HUES48 (cell line): ENCODE measurements around the gene LRR1.
A peak's percentile ranks its signal among the peaks of the same experiment; 100 is the strongest.

Experiments used
- H3K27ac ChIP-seq: one replicate; pipeline ENCODE4 v1.7.0; 2013; ENCODE audit warnings: low read depth, low read length, inconsistent platforms
- H3K27me3 ChIP-seq: 2 replicates; pipeline ENCODE4 v1.6.1; 2013; ENCODE audit warnings: mild to moderate bottlenecking, low read length; ENCODE audit not compliant: control insufficient read depth, insufficient read depth
- H3K36me3 ChIP-seq: 2 replicates; pipeline ENCODE4 v1.6.1; 2013; ENCODE audit warnings: low read length; ENCODE audit not compliant: control insufficient read depth, insufficient read depth
- H3K4me1 ChIP-seq: 2 replicates; pipeline ENCODE4 v1.6.1; 2013; ENCODE audit warnings: mild to moderate bottlenecking, low read length; ENCODE audit not compliant: control insufficient read depth, insufficient read depth
- H3K4me3 ChIP-seq: 2 replicates; pipeline ENCODE4 v1.5.1; 2013; ENCODE audit warnings: mild to moderate bottlenecking, low read depth, low read length
- H3K9ac ChIP-seq: 2 replicates; pipeline ENCODE4 v1.6.1; 2013; ENCODE audit warnings: mild to moderate bottlenecking, low read depth, low read length, moderate library complexity
- H3K9me3 ChIP-seq: 2 replicates; pipeline ENCODE4 v1.6.1; 2013; ENCODE audit warnings: low read length; ENCODE audit not compliant: control insufficient read depth, insufficient read depth

Gene LRR1

GRCh38 chr14:49586673-49587460 lies 11.9 kb upstream of the LRR1 start:
- no peak overlapping the region for H3K9ac ChIP-seq
- peak overlapping the region; percentile 75 for H3K27ac ChIP-seq
- H3K4me1 ChIP-seq: peaks cover 19% of the 10 kb centered on the region
- H3K27me3 ChIP-seq: no peaks in the 10 kb centered on the region
- H3K36me3 ChIP-seq: peaks cover 30% of the 10 kb centered on the region
- H3K4me3 ChIP-seq: peak overlapping the region; percentile 49
- no peaks in the 10 kb centered on the region for H3K9me3 ChIP-seq

DNA sequence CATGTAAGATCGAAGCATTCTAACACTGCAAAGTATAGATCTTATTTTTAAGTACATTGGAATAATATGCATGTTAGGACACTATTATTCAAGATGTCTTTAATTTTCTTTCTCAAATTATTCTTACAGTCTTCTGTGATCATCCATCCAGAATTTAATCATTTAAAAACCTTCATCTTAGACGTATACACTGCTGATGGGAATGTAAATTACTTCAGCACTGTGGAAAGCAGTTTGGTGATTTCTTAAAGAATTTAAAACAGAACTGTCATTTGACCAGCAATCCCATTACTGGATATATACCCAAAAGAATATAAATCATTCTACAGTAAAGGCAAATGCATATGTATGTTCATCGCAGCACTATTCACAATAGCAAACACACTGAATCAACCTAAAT lies 9.4 kb upstream of the LRR1 start:
- no peaks in the 10 kb centered on the region for H3K27me3 ChIP-seq
- H3K36me3 ChIP-seq: peaks cover 5% of the 10 kb centered on the region
- H3K9me3 ChIP-seq: no peaks in the 10 kb centered on the region
- H3K27ac ChIP-seq: no peak overlapping the region
- no peak overlapping the region for H3K4me3 ChIP-seq
- no peak overlapping the region for H3K9ac ChIP-seq
- H3K4me1 ChIP-seq: peaks cover 1% of the 10 kb centered on the region

- H3K4me1 ChIP-seq: no peaks in the 10 kb centered on the region
- H3K27ac ChIP-seq: no peak overlapping the region
- H3K4me3 ChIP-seq: no peak overlapping the region
- no peaks in the 10 kb centered on the region for H3K27me3 ChIP-seq
- no peaks in the 10 kb centered on the region for H3K9me3 ChIP-seq
- no peak overlapping the region for H3K9ac ChIP-seq
- no peaks in the 10 kb centered on the region for H3K36me3 ChIP-seq
Measured at GRCh38 chr14:49593016-49593415, 5.7 kb upstream of the LRR1 start.

GRCh38 chr14:49594347-49595091 lies 4.2 kb upstream of the LRR1 start:
- no peaks in the 10 kb centered on the region for H3K9me3 ChIP-seq
- H3K27ac ChIP-seq: no peak overlapping the region
- H3K36me3 ChIP-seq: no peaks in the 10 kb centered on the region
- no peaks in the 10 kb centered on the region for H3K4me1 ChIP-seq
- no peak overlapping the region for H3K4me3 ChIP-seq
- H3K27me3 ChIP-seq: no peaks in the 10 kb centered on the region
- H3K9ac ChIP-seq: no peak overlapping the region

DNA sequence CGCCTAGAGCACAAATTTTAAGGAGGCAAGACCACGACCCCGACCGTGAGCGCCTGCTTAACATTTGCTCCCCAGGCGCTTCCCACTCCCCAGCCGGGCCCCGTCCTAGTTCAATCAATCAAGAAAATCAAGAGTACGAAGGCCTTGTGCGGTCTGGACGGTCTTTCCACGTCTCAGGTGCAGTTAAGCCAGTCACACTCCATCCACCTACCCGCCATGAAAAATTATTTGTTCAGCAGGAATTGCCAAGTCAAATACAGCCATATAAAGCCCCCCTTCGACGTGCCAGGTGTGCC lies 603 bp upstream of the LRR1 start:
- Histone ChIP-seq H3K27me3 (no peaks in the 10 kb centered on the region), H3K27ac (peak overlapping the region; percentile 91), H3K9ac (peak overlapping the region; percentile 95), H3K4me1 (no peaks in the 10 kb centered on the region), H3K9me3 (no peaks in the 10 kb centered on the region), H3K4me3 (peak overlapping the region; percentile 98), H3K36me3 (peaks cover 9% of the 10 kb centered on the region)

GRCh38 chr14:49607583-49607982 lies 8.8 kb downstream of the LRR1 start:
- Histone ChIP-seq H3K9me3 (no peaks in the 10 kb centered on the region), H3K9ac (no peak overlapping the region), H3K36me3 (peaks cover 44% of the 10 kb centered on the region), H3K27me3 (no peaks in the 10 kb centered on the region), H3K4me3 (no peak overlapping the region), H3K4me1 (no peaks in the 10 kb centered on the region), H3K27ac (no peak overlapping the region)

DNA sequence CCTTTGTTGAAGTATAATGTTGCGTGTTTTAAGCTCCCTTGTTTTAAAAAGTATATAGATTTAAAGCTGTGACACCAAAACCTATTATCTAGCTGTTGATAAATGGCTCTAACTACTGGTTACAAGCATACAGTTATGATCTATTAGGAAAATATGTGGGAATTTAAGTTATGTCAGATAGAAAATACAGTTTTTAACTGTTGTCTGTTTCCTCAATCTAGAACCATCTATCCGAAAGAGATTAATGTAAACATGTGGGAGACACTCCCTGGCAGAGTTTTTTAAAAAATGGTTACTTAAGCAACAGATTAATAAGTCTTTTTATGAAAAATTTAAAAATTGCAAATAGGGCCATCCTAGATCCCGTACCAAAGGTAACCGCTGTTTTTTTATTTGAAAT lies 13.5 kb downstream of the LRR1 start:
- H3K4me3 ChIP-seq: no peak overlapping the region
- H3K4me1 ChIP-seq: no peaks in the 10 kb centered on the region
- no peak overlapping the region for H3K9ac ChIP-seq
- H3K9me3 ChIP-seq: no peaks in the 10 kb centered on the region
- no peaks in the 10 kb centered on the region for H3K27me3 ChIP-seq
- H3K27ac ChIP-seq: no peak overlapping the region
- H3K36me3 ChIP-seq: peaks cover 26% of the 10 kb centered on the region

- H3K4me1 ChIP-seq: no peaks in the 10 kb centered on the region
- H3K27ac ChIP-seq: no peak overlapping the region
- H3K9me3 ChIP-seq: no peaks in the 10 kb centered on the region
- H3K9ac ChIP-seq: no peak overlapping the region
- H3K4me3 ChIP-seq: no peak overlapping the region
- H3K36me3 ChIP-seq: peaks cover 26% of the 10 kb centered on the region
- no peaks in the 10 kb centered on the region for H3K27me3 ChIP-seq
Measured at GRCh38 chr14:49612671-49613070, 13.9 kb downstream of the LRR1 start.

GRCh38 chr14:49614196-49614595 lies 15.5 kb downstream of the LRR1 start:
- H3K27me3 ChIP-seq: no peaks in the 10 kb centered on the region
- H3K4me3 ChIP-seq: no peak overlapping the region
- no peak overlapping the region for H3K27ac ChIP-seq
- H3K9me3 ChIP-seq: no peaks in the 10 kb centered on the region
- 0 out of 2 replicates have a peak, but pooled peaks cover 3% of the 10 kb centered on the region for H3K4me1 ChIP-seq
- H3K36me3 ChIP-seq: peaks cover 31% of the 10 kb centered on the region
- no peak overlapping the region for H3K9ac ChIP-seq

GRCh38 chr14:49615776-49616175 lies 17.0 kb downstream of the LRR1 start:
- no peak overlapping the region for H3K4me3 ChIP-seq
- H3K27me3 ChIP-seq: no peaks in the 10 kb centered on the region
- no peak overlapping the region for H3K27ac ChIP-seq
- H3K9me3 ChIP-seq: no peaks in the 10 kb centered on the region
- 0 out of 2 replicates have a peak, but pooled peaks cover 4% of the 10 kb centered on the region for H3K4me1 ChIP-seq
- no peak overlapping the region for H3K9ac ChIP-seq
- peaks cover 31% of the 10 kb centered on the region for H3K36me3 ChIP-seq

DNA sequence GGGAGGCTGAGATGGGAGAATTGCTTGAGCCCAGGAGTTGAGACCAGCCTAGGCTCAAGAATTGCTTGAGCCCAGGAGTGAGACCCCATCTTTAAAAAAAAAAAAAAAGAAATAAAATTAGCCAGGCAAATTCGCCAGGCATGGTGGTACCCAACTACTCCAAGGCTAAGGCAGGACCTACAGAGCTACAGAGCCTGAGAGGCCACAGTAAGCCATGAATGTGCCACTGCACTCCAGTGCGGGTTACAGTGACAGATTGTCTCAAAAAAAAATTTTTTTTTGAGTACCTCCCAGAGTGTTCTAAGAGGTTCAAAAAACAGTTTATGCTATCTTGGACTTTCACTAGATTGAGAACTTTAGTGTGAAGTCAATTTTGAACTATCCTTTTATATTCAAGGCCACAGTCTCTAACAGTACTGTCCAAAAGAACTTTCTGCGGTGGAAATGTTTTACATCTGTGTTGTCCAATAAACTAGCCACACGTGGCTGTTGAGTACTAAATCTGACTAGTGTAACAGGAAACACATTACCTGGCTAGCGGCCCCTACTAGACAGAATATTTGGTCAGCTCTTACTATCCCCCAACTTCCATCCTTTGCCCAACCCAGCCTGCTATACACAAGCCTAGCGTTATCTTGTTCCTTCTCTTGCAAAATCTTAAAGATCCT lies 19.2 kb downstream of the LRR1 start:
- no peaks in the 10 kb centered on the region for H3K9me3 ChIP-seq
- no peak overlapping the region for H3K9ac ChIP-seq
- H3K27me3 ChIP-seq: no peaks in the 10 kb centered on the region
- peaks cover 15% of the 10 kb centered on the region for H3K4me1 ChIP-seq
- no peak overlapping the region for H3K27ac ChIP-seq
- H3K36me3 ChIP-seq: peaks cover 34% of the 10 kb centered on the region
- H3K4me3 ChIP-seq: no peak overlapping the region
